GM12878 (cell line): ENCODE data around the gene IL18RAP. TPM values are rescaled to one million over a fixed set of nuclear protein-coding genes. Genes with fewer than 3 reads are reported as not detected.

Experiments
- ATAC-seq: fragments of 200-7000 bp; cut with Tn5 transposase; 3 replicates; pipeline ENCODE4 v1.9.1; 2020; ENCODE audit warnings: mild to moderate bottlenecking, moderate library complexity
- BruUV-seq: library from RNA; stranded (reverse); fragments of 400-500 nt; replicated peaks from 2 replicates; lab custom pipeline; 2021; lab: Mats Ljungman, UMichigan
- CTCF ChIA-PET: fragments of 300-600 bp; sonication (Branson Sonifier 250); formaldehyde crosslinking; extraction: SDS; loops from one replicate; lab custom pipeline; 2021; ENCODE audit warnings: inconsistent platforms; lab: Yijun Ruan, JAX
- POLR2A ChIA-PET: fragments of 350-600 bp; formaldehyde crosslinking; extraction: SDS; loops from one replicate; lab custom pipeline; 2021; ENCODE audit warnings: inconsistent platforms; lab: Charles Lee
- RAD21 ChIA-PET: fragments of 300-600 bp; sonication (Branson Sonifier 250); formaldehyde crosslinking; loops from one replicate; lab custom pipeline; 2023; ENCODE audit warnings: antibody characterized with exemption; ENCODE audit not compliant: unreplicated experiment; lab: Charles Lee
- SMC1A ChIA-PET: fragments of 300-600 bp; sonication (Branson Sonifier 250); formaldehyde crosslinking; loops from one replicate; lab custom pipeline; 2023; ENCODE audit not compliant: unreplicated experiment, uncharacterized antibody; lab: Charles Lee
- DNase-seq: peaks from one replicate; pipeline ENCODE4 v3.0.0-alpha.2; 2011; ENCODE audit warnings: low read depth, low spot score
- FAIRE-seq: peaks from 3 replicates; lab custom pipeline; 2011; peaks lifted over from hg19 to GRCh38; lab: Jason Lieb, UNC
- H2AFZ ChIP-seq: 2 replicates; pipeline ENCODE4 v1.6.0; 2011; ENCODE audit warnings: low read depth, low read length, control low read depth; ENCODE audit not compliant: control insufficient read depth
- H3K27ac ChIP-seq: 2 replicates; pipeline ENCODE4 v1.5.1; 2011; ENCODE audit warnings: control low read depth; ENCODE audit not compliant: control insufficient read depth, insufficient read depth
- H3K27me3 ChIP-seq, 2 experiments: replicated peaks in 1 of 2; 2 replicates each; pipeline versions ENCODE4 v1.6.0 to v1.6.1; 2011; ENCODE audit warnings: low read length in 1 of 2; ENCODE audit not compliant: control insufficient read depth in 2 of 2, insufficient read depth in 2 of 2
- H3K36me3 ChIP-seq, 2 experiments: 2 replicates each; pipeline ENCODE4 v1.5.1; 2011; ENCODE audit warnings: low read length in 1 of 2; ENCODE audit not compliant: control insufficient read depth in 2 of 2, insufficient read depth in 2 of 2
- H3K4me1 ChIP-seq: 2 replicates; pipeline ENCODE4 v1.6.1; 2011; ENCODE audit warnings: mild to moderate bottlenecking, low read length, moderate library complexity, mixed read lengths; ENCODE audit not compliant: control insufficient read depth, insufficient read depth
- H3K4me2 ChIP-seq: 2 replicates; pipeline ENCODE4 v1.6.0; 2011; ENCODE audit warnings: control low read depth; ENCODE audit not compliant: control insufficient read depth, insufficient read depth
- H3K4me3 ChIP-seq: fragments of 200-600 bp; sonication (generic); 2 replicates; pipeline ENCODE4 v1.5.1; 2016
- H3K79me2 ChIP-seq: 2 replicates; pipeline ENCODE4 v1.6.0; 2011; ENCODE audit warnings: low read length; ENCODE audit not compliant: control insufficient read depth, insufficient read depth
- H3K9ac ChIP-seq: 2 replicates; pipeline ENCODE4 v1.8.0; 2011; ENCODE audit warnings: low read length, control low read depth, mixed read lengths; ENCODE audit not compliant: control insufficient read depth, insufficient read depth
- H3K9me3 ChIP-seq: replicated peaks from 3 replicates; pipeline ENCODE4 v1.5.1; 2011; ENCODE audit warnings: mild to moderate bottlenecking, low read length; ENCODE audit not compliant: control insufficient read depth, insufficient read depth
- H4K20me1 ChIP-seq: 2 replicates; pipeline ENCODE4 v1.6.0; 2011; ENCODE audit not compliant: control insufficient read depth, insufficient read depth
- IKZF2 ChIP-seq, 2 experiments: fragments of 450-650 bp; IDR thresholded peaks; 2 replicates each; pipeline ENCODE4 v1.6.1; 2017; ENCODE audit warnings: mild to moderate bottlenecking in 2 of 2, moderate library complexity in 2 of 2
- REST ChIP-seq: IDR thresholded peaks from 2 replicates; pipeline ENCODE4 v1.6.1; 2012; ENCODE audit warnings: mild to moderate bottlenecking, low read depth, low read length
- SUPT20H ChIP-seq: IDR thresholded peaks from 2 replicates; pipeline ENCODE4 v1.6.1; 2011; ENCODE audit warnings: low read depth, mild to moderate bottlenecking, low read length, moderate library complexity, borderline replicate concordance; ENCODE audit not compliant: control insufficient read depth
- WGBS: methylation state at CpG from one replicate; pipeline ENCODE4 v1.1.6; 2016; ENCODE audit warnings: low lambda C conversion rate; ENCODE audit not compliant: insufficient replicate concordance, insufficient coverage; ENCODE audit errors: missing lambda C conversion rate; 5-methylcytosine and 5-hydroxymethylcytosine counted together
- in situ Hi-C: fragments of 300-500 bp; cut with MboI; formaldehyde crosslinking; loops from 9 replicates; pipeline ENCODE4 v1.14.3; 2018; ENCODE audit warnings: mixed read lengths
- intact Hi-C: fragments of 100-400 bp; cut with micrococcal nuclease; formaldehyde crosslinking; loops from one replicate; pipeline ENCODE4 v1.14.2; 2022; ENCODE audit not compliant: unreplicated experiment
- polyA plus RNA-seq, 11 experiments: library from polyadenylated mRNA; depleted of rRNA in 4 of 11; unstranded in 6 of 11; stranded (reverse) in 5 of 11; fragments of >200 nt; fragmentation: Nextera tagmentation in 4 of 11; fragmentation: Illumina TruSeq in 1 of 11; extraction: Ambion mirVana in 4 of 11; extraction: Trizol in 1 of 11; gene quantifications; 1 replicate in 1 of 11; 2 replicates in 10 of 11; pipeline versions ENCODE4 v1.2.1 to v1.2.3, GENCODE V29; 2011 to 2016; ENCODE audit warnings: inconsistent platforms in 2 of 11, missing spikeins in 2 of 11, low read depth in 1 of 11
- total RNA-seq, 4 experiments: library from RNA; depleted of rRNA in 3 of 4; stranded (reverse); fragments of >200 nt in 3 of 4; fragmentation: Illumina TruSeq in 1 of 4; extraction: Trizol in 1 of 4; gene quantifications; 2 replicates each; pipeline versions ENCODE4 v1.2.1 to v1.2.3, GENCODE V29; 2013 to 2021

Gene IL18RAP
- total and polyA plus RNA-seq, 10 of the 15 experiments (the other 5 are each of a cell fraction or from before 2014, with no cell fraction given), result 0.37 to 1.6 (median 0.75) TPM; not detected in 1

GRCh38 chr2:102433973-102434654 is 11.2 kb downstream of the IL18RAP start:
- no peak overlapping the region for H3K4me3 ChIP-seq
- intact Hi-C loops, result loop anchor here (2.0 kb wide), 1 partner anchor 15 kb away; no protein-coding TSS in a partner anchor
- TF ChIP-seq REST (peak; percentile 59; the same call in 1 of the 2 replicates), SUPT20H (no peak), IKZF2 (IDR thresholded peaks at IDR 0.05) (no peak)
- TF ChIP-seq, all 136 proteins: peak for 1
- no peaks in the 10 kb centered on the region; the same call in 1 of the 3 replicates for H3K9me3 ChIP-seq
- no TSS peak for BruUV-seq
- no peak overlapping the region for H2AFZ ChIP-seq
- no peaks in the 10 kb centered on the region for H3K36me3 ChIP-seq
- in situ Hi-C loops, result no loop called here
- no peaks in the 10 kb centered on the region for H3K27me3 ChIP-seq
- POLR2A ChIA-PET, result interaction anchor here (0.5 kb wide), 1 partner anchor 421 kb away, joined by 4 read pairs; no protein-coding TSS in a partner anchor
- H4K20me1 ChIP-seq, result no peaks in the 10 kb centered on the region
- H3K27ac ChIP-seq, result peak overlapping the region; percentile 23
- H3K9ac ChIP-seq, result no peak overlapping the region
- ATAC-seq (0 out of 3 replicates have a peak, but pooled peaks have one; percentile 6), FAIRE-seq (no peak), DNase-seq (no peak)
- RAD21 ChIA-PET, result interaction anchor here (1.6 to 1.8 kb wide), 3 partner anchors 133 to 550 kb away, joined by 4 to 6 read pairs (median 4); no protein-coding TSS in a partner anchor
- CTCF ChIA-PET, result interaction anchor here (1.2 to 5.8 kb wide), 7 partner anchors 9 to 414 kb away, joined by 3 to 34 read pairs (median 5); partner anchors contain the start of gene IL18RAP
- H3K4me2 ChIP-seq, result peak overlapping the region; percentile 12; the same call in 1 of the 2 replicates
- peaks cover 21% of the 10 kb centered on the region for H3K4me1 ChIP-seq
- 87% methylated on average over 4 of the region's 4 CpGs for WGBS
- H3K79me2 ChIP-seq, result no peaks in the 10 kb centered on the region
- SMC1A ChIA-PET, result interaction anchor here (0.6 to 5.0 kb wide), 12 partner anchors 8 to 550 kb away, joined by 3 to 24 read pairs (median 4); no protein-coding TSS in a partner anchor
